ENCODE measurements around the gene EPHB6.
A peak's percentile ranks its signal among the peaks of the same experiment; 100 is the strongest.

The EPHB6 gene

GRCh38 chr7:142872106-142872675, 17.3 kb downstream of the EPHB6 start:
- TF ChIP-seq CTCF (IDR thresholded peaks at IDR 0.05; ENCODE audit: control insufficient read depth, extremely low read depth, insufficient read depth): no peak
- no peak overlapping the region for H3K4me3 ChIP-seq (ENCODE audit: low read depth, low read length)
- no peak for DNase-seq (ENCODE audit: low read depth)

GRCh38 chr7:142873281-142873784, 18.5 kb downstream of the EPHB6 start:
- peak; percentile 66 for TF ChIP-seq CTCF (IDR thresholded peaks at IDR 0.05; ENCODE audit: control insufficient read depth, extremely low read depth, insufficient read depth)
- DNase-seq (ENCODE audit: low read depth): no peak
- no peak overlapping the region for H3K4me3 ChIP-seq (ENCODE audit: low read depth, low read length)

GRCh38 chr7:142873871-142874270, 19.0 kb downstream of the EPHB6 start:
- no peak overlapping the region for H3K4me3 ChIP-seq (ENCODE audit: low read depth, low read length)
- no peak for TF ChIP-seq CTCF (IDR thresholded peaks at IDR 0.05; ENCODE audit: control insufficient read depth, extremely low read depth, insufficient read depth)
- DNase-seq (ENCODE audit: low read depth): no peak

- no peak overlapping the region for H3K4me3 ChIP-seq (ENCODE audit: low read depth, low read length)
- TF ChIP-seq CTCF (IDR thresholded peaks at IDR 0.05; ENCODE audit: control insufficient read depth, extremely low read depth, insufficient read depth): no peak
- no peak for DNase-seq (ENCODE audit: low read depth)
These were observed 19.5 kb downstream of the EPHB6 start for GRCh38 chr7:142874409-142874808.

GRCh38 chr7:142874837-142875236, 20.0 kb downstream of the EPHB6 start:
- H3K4me3 ChIP-seq (ENCODE audit: low read depth, low read length): no peak overlapping the region
- TF ChIP-seq CTCF (IDR thresholded peaks at IDR 0.05; ENCODE audit: control insufficient read depth, extremely low read depth, insufficient read depth): no peak
- DNase-seq (ENCODE audit: low read depth): no peak

GRCh38 chr7:142875456-142875855, 20.6 kb downstream of the EPHB6 start:
- no peak overlapping the region for H3K4me3 ChIP-seq (ENCODE audit: low read depth, low read length)
- TF ChIP-seq CTCF (IDR thresholded peaks at IDR 0.05; ENCODE audit: control insufficient read depth, extremely low read depth, insufficient read depth): no peak
- DNase-seq (ENCODE audit: low read depth): no peak

Data from LNCaP clone FGC (cell line).